Dedifferentiated amniotic fluid mesenchymal stem cell (primary cell): ENCODE data around the gene MLST8.
"Not testable (repeated sequence)": the region's sequence is repeated elsewhere in the genome, so short reads cannot be mapped to it uniquely, and the experiment has no call there.

Experiments used
- DNase-seq: peaks from one replicate; pipeline ENCODE4 v3.0.0-alpha.2; 2016; ENCODE audit errors: extremely low spot score

Gene MLST8

GRCh38 chr16:2231016-2231931 is 26.0 kb downstream of the MLST8 start:
- no peak for DNase-seq

DNA sequence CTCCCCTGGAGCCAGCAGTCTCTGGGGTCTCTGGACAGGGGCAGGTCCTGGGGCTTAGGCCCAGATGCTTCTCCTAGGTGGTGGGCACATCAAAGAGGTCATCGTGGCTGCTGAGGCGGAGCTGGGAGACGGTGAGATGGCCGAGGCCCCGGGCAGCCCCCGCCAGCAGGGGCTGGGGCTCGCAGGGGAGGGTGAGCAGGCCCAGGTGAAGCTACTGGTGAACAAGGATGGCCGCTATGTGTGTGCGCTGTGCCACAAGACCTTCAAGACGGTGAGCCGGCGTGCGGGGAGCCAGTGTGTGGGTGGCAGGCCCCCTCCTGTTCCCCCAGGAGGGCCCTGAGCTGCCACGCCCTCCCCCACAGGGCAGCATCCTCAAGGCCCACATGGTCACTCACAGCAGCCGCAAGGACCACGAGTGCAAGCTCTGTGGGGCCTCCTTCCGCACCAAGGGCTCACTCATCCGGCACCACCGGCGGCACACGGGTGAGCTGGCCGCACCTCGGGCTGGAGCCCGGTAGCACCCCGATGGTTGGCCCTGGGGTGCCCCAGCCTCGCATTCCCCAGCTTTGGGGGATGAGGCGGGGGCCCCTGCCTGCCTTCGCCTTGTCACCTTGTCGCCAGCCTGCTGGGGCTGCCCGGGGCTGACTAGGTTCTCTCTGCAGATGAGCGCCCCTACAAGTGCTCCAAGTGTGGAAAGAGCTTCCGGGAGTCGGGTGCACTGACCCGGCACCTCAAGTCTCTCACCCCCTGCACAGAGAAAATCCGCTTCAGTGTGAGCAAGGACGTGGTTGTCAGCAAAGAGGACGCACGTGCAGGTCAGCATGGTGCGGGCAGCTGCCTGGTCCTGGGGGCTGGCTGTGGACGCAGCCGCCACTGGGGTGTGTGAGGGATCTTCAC is 27.1 kb downstream of the MLST8 start:
- no peak for DNase-seq

DNA sequence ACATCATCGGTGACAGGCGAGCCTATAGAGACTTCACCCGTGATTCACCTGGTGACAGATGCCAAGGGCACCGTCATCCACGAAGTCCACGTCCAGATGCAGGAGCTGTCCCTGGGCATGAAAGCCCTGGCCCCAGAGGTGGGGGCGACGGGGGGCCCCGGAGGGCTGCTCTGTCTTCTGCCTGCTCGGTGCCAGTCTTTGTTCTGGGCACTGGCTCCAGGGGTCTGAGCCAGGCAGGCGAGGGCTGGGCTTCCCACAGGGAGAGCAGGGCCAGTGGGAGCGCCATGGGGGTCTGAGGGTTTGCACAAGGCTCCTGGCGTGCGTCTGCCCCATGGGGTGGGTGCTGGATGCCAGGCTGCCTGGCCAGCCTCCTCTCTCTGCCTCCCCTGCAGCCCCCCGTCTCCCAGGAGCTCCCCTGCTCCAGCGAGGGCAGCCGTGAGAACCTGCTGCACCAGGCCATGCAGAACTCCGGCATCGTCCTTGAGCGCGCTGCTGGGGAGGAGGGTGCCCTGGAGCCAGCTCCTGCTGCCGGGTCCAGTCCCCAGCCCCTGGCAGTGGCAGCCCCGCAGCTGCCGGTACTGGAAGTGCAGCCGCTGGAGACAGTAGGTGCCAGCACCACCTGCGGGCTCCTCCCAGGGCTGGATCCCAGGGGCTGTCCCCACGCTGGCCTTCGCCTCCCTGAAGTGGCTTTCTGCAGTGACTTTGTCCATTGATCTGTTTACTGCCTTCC is 28.0 kb downstream of the MLST8 start:
- DNase-seq = no peak

DNA sequence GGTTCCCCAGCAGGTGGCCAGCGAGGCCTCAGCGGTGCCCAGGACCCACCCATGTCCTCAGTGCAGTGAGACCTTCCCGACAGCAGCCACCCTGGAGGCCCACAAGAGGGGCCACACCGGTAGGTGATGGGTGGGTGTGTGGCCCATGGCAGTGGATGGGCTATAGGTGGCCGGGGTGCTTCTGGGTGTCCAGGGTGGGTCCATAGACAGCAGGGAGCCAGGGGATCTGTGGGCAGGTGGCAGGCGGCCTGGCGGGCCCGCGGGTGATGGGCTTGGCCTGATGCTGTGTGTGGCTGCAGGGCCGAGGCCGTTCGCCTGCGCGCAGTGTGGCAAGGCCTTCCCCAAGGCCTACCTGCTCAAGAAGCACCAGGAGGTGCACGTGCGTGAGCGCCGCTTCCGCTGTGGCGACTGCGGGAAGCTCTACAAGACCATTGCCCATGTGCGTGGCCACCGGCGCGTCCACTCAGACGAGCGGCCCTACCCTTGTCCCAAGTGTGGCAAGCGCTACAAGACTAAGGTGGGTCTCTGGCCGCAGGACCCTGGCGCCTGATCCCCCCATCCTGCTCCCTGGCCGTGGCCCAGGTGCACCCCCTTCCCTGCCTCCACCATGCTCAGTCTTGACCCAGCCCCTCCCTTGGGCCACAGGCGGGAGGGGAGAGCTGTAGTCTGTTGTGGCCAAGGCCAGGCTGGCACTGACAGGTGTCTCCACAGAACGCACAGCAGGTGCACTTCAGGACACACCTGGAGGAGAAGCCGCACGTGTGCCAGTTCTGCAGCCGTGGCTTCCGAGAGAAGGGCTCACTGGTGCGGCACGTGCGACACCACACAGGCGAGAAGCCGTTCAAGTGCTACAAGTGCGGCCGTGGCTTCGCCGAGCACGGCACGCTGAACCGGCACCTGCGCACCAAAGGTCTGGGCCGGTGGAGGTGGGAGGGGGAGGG is 28.9 kb downstream of the MLST8 start:
- DNase-seq = no peak

DNA sequence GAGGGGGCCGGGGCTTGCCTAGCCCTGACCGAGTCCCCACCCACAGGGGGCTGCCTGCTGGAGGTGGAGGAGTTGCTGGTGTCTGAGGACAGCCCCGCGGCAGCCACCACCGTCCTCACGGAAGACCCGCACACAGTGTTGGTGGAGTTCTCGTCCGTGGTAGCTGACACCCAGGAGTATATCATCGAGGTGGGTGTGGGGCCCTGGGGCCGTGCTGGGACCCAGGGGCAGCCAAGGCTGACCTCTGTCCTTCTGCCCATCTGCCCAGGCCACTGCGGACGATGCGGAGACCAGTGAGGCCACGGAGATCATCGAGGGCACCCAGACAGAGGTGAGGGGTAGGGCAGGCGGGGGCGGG is 29.5 kb downstream of the MLST8 start:
- DNase-seq = no peak

DNA sequence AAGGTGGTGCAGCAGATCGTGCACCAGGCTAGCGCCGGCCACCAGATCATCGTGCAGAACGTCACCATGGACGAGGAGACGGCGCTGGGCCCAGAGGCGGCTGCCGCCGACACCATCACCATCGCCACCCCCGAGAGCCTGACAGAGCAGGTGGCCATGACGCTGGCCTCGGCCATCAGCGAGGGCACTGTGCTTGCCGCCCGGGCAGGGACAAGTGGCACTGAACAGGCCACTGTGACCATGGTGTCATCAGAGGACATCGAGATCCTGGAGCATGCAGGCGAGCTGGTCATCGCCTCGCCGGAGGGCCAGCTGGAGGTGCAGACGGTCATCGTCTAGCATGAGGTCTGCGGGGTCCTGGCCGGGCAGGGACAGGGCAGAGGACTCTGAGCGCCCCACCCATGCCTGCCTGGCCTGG is 30.0 kb downstream of the MLST8 start:
- no peak for DNase-seq

DNA sequence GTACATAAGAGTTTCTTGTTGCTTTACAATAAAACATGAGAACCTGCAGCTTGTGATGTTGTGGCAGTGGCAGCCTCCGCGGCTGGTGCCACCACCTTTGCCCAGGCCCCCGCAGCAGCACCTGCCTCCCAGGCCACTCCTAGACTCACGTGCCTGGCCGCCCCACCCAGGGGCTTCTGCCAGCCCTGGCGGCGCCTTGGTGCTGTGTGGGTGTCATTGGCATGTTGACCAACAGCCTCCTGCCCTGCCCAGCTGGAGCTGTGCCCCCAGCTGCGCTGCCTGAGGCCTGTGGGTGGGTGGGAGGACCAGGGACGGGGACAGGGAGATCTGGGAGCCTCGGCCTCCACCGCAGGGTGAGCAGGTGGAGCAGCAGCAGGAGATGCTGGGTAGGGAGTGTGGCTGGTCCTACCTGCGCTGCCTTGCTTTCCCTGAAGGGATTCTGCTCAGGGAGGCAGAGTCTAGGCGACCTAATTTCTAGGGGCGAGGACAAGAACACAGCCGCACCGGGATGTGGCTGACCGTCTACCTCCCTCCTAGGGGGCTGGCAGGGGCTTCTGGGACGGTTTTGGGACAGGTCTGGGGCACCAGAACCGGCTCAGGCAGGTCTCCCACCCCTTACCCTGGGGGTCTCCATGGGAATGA is 30.6 kb downstream of the MLST8 start:
- DNase-seq = no peak

- DNase-seq = no peak
Observed at GRCh38 chr16:2236337-2237101, 31.3 kb downstream of the MLST8 start, which contains the start of gene DNASE1L2. Gene DNASE1L2, plus strand, starts transcription at chr16:2236444. Its CDS starts 373 bp downstream, at chr16:2236817.

GRCh38 chr16:2237102-2237482 is 31.8 kb downstream of the MLST8 start:
- no peak for DNase-seq

DNA sequence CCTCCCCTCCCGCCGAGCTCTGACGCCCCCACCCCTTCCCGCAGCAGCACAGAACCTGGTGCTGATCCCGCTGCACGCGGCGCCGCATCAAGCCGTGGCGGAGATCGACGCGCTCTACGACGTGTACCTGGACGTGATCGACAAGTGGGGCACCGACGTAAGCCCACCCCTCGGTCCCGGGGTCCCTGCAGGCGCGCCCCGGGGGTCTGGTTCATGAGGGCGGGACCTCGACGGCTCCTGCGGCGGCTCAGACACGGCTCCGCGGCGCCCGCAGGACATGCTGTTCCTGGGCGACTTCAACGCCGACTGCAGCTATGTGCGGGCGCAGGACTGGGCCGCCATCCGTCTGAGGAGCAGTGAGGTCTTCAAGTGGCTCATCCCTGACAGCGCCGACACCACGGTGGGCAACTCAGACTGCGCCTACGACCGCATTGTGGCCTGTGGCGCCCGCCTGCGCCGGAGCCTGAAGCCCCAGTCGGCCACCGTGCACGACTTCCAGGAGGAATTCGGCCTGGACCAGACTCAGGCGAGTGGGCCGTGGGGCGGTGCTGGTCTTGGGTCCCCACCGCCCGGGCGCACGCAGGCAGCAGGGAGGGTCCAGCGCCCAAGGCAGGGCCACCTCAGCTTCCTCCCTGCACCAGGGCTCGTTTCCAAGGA is 32.4 kb downstream of the MLST8 start:
- DNase-seq = no peak

- DNase-seq = no peak
Observed at GRCh38 chr16:2238150-2238837, 33.0 kb downstream of the MLST8 start.

DNA sequence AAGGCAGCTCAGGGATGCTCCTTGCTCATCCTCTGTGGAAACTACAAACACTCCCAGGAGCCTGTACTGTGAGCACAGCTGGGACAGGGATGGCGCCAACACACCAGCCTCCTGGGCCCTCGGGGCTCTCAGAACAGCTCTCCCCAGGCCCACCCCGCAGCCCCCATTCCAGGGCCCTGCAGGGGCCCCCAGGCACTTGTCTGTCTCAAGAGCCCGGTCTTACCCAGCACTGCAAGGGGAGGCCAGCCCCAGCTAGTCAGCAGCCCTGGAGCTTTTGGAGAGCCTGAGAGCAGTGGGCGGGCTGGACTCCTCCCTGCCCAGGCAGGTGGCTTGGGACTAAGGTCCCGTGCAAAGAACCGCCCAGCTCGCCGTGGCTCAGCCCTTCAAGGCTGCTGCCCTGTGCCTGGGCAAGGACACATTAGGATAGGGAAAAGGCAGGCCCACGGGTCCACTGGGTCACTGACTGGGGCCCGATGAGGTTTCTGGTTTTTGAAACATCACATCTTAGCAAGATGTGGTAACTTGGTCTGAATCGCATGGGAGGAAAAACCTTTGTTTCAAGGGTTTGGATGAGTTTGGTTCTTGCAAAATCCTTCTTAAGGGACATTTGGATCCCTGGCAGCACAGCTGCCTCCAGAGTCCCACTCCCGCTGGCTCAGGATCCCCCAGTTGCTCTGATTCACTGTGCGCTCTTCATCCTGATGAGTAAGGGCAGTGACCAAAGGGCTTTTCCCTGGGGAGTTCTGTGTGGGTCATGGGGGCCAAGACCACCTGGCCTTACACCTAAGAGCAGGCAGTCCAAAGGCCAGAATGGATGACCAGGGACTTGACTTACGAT is 33.8 kb downstream of the MLST8 start:
- DNase-seq = no peak

DNA sequence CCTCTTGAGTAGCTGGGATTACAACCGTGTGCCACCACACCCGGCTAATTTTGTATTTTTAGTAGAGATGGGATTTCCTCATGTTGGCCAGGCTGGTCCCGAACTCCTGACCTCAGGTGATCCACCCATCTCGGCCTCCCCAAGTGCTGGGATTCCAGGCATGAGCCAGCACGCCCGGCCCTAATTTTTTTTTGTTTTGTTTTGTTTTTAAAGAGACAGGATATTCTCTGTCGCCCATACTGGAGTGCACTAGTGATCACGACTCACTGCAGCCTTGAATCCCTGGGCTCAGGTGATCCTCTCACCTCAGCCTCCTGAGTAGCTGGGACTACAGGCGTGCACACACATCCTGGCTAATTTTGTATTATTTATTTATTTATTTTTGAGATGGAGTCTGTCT is 35.1 kb downstream of the MLST8 start:
- not testable (repeated sequence) for DNase-seq

- no peak for DNase-seq
Observed at GRCh38 chr16:2242598-2242997, 37.3 kb downstream of the MLST8 start.

DNA sequence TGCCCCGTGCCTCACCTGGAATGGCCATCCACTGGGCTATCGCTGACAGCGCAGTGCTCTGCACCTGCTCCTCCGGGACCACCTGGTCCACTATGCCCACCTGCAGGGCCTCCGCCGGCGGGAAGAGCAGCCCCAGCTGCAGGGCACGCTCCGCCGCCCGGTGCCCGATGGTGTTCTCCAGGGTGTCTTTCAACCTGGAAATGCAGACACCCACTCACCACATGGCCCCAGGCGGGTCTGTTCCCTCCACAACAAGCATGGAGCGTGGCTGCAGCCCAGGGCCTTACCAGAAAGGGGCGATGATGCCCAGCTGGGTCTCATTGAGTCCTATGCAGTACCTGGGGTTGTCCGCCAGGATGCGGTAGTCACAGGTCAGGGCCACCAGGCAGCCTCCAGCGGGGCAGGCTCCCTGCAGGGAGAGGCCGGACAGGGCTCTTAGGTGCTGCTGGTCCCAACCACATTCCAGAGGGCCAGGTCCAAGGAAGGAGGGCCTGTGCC is 37.8 kb downstream of the MLST8 start:
- no peak for DNase-seq

DNA sequence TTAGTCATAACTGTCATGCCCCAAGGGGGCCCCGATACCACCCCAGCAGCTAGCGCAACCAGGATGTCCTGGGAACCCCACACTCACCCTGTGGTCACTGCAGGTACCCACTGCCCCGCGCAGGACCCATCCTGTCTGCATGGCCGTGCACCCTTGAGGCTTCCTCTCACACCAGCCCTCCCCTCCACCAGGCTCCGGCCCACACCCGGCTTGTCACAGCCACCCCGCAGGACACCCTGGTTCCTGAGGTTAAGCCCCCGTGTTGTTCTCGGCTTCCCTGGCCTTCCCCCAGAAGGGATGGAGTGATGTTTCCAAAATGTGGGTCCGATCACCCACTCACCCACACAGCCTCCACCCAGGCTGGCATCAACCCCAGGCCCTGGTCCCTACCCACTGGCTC is 38.5 kb downstream of the MLST8 start:
- no peak for DNase-seq

- DNase-seq = no peak
Observed at GRCh38 chr16:2244301-2244700, 39.0 kb downstream of the MLST8 start.
